GM21825 (cell line): ENCODE data around the gene BTG4.

Source experiments
- ATAC-seq: cut with Tn5 transposase; IDR thresholded peaks from one replicate; pipeline ENCODE4 v1.9.1; 2021; ENCODE audit warnings: mild to moderate bottlenecking, moderate library complexity; ENCODE audit not compliant: unreplicated experiment

Gene BTG4

DNA sequence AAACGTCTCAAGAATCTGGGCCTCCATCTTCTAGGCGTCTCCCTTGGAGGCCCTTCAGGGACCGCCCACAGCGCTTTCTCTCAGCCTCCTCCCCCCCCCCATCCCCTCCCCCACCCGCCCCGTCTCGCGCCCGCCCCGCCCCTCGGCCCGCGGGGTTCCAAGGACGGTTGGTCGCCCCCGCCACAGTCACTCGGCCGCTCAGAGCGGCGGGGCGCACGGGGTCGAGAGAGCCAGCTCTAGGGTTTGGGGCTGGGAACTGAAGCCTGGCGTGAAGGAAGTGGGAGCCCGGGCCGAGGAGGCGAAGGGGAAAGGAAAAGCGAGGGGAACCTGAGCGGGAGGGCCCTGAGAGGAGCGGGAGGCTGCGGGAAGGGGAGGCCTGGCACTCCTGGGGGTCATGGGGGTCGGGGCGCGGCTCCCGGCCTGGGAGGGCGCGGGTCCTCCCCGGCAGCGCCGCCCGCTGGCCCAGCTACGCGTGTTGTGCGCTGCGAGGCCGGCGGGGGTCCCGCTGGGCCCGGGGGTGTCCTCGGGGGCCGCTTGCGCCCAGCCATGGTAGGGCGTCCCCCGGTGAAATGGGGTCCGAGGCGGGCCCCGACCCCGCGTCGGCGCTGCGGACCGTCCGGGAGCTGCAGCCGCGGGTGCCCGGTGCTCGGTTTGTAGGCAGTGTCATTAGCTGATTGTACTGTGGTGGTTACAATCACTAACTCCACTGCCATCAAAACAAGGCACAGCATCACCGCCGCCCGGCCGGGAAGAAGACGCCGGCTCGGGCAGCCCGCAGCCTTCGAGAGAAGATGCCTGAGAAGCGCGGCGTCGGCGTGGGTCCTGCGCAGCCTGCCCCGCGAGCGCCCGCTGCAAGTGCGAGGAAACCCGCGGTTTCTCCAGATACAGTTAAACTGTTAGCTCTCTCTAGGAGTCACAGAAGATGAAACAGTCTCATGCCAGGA, at the start of gene BTG4:
TSS of gene BTG4 (minus strand) at position 91 of the 944 bp plus-strand sequence. CDS start 13,610 bp downstream, outside the sequence.
- no peak for ATAC-seq

DNA sequence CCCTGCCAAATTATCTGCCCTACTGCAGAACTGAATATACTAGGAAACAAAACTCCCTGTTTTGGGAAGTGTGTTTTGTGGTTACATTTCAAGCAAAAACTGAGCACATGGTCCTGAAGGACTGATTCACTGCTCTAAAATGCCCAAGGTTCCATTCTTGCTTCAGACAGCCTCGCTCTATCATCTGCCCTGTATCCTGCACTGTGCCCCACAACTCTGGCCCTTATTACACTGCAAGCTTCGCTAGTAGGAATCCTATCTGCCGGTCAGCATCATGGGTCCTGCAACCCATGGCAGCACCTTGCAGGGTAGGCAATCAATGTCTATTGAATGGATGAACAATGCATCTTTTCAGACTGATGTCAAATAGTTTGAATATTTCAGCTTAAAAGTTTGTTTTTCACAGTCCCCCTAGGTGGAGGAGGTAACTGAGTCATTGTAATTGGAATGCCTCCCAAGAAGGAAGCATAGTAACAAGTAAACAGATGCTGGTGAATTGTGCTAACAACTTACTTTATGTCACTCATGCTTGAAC, 49.7 kb upstream of the BTG4 start:
- no peak for ATAC-seq

DNA sequence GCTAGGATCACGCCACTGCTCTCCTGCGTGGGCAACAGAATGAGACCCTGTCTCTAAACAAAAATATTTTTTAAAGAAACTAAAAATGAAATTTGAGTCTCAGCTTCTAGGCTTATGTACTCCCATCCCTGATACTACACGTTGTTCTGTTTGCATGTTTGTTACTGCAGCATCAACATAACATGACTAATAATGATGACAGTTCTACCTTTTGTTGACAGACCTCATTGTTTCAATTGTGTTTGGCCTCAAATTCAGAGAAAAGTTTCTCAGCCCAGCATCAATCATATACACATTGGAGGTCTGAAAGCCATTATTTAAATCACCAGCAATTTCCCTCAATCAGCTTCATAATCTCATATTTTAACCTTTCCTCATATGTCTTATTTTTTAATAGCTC, 49.1 kb upstream of the BTG4 start:
- no peak for ATAC-seq

DNA sequence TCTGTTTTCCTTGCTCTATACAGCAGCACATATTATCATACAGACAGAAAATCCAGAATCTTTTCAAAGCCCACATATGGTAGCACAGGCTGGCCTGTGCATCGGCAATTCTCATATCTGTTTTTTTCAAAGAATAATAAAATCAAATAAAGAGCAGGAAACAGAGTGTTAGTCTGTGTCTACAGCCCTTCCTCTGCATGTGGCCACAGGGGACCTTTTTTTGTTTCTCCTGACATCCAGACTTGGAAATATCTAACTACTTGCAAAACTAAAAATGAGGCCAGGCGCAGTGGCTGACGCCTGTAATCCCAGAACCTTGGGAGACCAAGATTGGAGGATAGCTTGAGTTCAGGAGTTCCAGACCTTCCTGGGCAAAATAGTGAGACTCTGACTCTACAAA, 48.6 kb upstream of the BTG4 start:
- ATAC-seq, result no peak

DNA sequence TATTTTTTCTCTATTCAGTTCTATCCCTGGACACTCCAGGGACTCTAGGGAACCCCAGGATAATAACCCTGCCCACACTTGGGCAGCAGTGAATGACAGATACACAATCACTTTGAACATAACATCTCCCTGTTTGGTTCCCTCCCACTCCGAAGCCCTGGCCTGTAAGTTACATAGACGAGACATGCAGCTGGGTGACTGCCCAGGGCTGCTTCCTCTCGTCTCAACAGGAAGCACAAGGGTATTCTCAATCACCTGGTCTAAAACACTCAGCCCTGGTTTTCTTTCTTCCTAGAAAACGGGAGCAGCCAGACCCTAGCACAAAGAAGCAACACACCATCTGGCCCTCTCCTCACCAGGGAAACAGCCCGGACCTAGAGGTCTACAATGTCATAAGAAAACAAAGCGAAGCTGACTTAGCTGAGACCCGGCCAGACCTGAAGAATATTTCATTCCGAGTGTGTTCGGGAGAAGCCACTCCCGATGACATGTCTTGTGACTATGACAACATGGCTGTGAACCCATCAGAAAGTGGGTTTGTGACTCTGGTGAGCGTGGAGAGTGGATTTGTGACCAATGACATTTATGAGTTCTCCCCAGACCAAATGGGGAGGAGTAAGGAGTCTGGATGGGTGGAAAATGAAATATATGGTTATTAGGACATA, 47.7 kb upstream of the BTG4 start:
- ATAC-seq, result no peak

DNA sequence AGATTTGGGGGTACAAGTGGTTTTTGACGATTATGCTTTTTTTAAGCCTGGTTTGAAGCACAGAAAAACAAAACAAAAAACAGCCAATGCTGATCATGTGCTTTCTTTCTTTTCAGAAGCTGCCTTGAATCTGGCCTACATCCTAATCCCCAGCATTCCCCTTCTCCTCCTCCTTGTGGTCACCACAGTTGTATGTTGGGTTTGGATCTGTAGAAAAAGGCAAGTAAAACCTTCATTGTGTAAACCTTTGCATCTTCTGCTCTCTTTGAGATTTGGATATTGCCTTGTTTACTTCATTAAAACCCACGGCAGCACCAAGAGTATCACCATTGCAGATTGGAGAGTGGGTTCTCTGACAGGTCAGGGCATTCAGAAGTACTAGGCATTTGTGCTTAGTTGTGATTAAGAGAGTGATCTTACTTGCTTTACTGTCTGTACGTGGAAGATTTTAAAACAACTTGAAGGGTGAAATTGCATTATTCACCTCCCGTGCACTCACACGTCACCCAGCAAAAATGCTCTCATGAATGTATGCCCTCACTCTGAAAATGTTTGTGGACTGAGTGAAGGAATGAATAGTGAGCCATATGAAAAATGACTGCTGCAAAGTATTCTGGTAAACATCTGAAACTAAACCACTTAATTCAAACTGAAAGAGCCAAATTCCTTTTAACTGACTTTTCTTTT, 45.4 kb upstream of the BTG4 start:
- ATAC-seq, result no peak

DNA sequence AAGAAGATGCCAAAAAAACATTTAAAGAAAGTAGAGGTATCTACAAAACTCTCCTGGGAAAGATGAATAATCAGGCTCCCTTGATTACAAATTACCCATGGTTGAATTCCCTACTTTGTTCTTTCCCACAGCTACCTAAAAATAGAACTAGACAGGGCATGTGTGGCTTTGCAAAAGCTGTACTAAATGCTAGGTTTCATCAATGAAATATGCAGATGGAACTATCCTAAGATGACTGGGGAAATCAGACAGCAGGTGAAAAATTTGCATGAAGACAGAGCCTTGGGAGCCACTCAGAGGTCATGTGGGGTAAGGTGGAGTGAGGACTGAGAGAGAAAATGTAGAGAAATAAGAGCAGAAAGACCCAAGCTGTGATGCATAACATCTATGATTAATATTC, 43.1 kb upstream of the BTG4 start:
- no peak for ATAC-seq

DNA sequence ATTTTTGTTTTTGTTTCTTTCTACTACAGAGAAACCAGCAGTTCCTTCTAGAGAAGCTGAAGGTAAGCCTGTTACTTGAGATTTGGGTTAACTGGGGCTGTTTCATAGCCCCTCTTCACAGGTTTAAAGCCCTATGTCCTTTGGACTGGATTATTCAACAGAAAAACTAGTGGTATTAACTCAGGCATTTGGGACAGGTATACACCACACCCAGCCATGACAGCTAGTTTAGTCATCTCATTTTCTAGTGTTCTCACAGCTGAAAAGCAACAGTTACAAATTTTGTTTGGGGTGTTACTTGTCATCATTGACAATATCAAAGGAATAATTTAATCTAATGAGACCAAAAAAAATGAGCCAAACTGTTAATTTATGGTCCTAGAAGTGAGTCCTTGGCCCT, 42.3 kb upstream of the BTG4 start:
- ATAC-seq, result no peak

DNA sequence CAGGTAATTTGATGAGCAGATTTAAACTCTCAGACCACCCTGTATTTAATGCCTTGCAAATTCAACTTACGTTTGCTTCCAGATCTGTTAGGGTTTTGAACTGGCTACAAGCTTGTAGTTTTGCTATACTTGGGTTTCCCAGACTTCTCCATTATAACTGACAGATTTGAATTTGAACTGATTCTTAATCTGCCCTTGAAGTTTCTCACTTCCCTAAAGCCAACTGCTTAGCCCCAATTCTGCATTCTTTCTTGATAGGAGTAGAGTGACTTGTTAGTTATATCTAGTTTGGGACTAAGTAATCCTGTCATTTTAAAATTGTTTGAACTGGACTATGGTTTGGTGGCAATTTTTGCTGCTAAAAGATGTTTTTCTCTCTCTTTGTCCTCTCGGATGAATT, 38.1 kb upstream of the BTG4 start:
- ATAC-seq, result no peak

DNA sequence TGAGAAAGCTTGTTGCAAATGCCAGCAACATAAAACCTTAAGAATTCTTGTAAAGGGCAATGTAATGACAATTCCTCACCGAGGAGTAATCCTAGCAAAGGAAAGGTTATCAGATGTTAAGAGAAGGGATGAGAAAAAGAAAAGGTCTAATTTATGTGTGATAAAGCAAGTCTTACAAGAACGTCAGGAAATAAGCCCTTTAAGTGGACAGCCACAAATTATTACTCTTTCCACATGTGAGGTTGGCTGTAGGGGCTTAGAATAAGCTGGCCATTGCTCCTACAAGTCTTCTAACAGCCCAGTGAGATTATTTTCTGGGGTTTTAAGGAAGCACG, 37.6 kb upstream of the BTG4 start:
- no peak for ATAC-seq

DNA sequence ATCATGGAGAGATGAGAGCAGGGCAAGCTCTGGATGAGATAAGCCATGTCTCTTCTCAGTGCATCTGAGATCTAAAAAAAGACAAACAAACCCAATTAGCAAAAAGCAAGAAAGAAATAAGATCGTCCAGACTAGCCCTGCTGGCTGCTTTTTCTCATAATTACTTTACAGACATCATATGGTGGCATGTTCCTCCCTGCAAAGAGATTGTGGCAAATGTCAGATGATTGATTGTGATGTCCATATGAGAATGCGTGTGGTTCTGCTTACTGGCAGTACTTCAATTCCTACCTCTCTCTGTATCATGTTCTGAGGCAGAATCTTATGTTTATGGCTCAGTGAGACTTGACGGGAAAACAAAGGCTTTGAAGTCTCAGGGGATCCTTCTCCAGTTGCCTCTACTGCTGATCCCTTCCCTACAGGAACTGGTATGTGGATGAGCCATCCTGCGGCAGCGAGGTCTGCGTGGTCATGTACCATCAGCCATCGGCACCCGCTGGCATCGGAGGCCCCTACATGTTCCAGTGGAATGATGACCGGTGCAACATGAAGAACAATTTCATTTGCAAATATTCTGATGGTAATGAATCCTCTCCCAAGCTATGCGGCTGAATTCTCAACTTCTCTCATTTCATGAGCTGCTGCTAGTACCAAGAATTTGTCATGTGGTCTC, 37.1 kb upstream of the BTG4 start:
- ATAC-seq, result no peak

DNA sequence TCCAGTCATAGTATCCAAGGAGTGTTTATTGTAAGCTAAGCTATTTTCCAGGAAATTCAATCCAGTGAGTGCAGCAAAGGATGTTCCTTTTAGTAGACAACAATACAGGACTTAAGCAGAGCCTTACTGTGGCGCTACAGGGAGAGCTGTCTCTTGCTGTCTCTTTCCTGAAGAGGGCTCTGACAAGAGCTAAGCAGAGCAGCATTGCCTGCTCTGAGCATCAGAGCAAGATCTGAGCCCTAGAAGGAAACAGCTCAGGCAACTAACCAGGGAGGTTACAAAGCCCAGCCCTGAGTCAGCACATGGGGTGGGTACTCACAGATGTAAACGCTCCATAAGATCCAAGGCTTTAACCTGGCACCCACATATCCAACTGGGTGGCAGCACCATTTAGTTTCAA, 36.3 kb upstream of the BTG4 start:
- no peak for ATAC-seq

DNA sequence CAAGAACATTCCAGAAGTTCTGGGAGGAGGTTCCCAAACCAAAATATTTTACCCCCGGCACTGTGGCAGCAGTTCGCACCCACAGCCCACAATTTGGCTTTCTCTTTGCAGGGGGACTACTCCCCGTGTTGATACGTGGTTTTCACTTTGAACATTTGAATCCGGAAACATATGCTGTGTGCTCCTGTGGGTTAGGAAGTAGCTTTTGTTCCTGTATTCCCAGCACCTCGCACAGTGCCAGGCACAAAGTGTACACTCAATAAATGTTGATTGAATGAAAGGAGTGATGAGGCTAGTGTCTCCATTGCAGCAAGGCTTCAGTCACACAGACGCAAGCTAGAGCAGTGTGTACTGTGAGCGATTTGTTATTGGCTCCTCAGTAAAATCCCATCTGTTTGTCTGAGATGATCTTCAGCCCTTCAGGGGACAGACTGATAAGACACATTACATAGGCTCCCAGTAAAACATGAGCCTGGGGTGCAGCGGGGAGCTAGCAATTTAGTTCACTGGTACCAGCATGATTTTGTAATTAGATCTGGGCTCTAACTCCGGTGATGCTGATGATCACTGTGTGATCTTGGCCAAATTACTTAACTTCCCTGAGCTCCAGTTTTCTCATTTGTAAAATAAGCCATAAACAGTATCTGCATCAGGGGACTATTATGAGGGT, 30.6 kb upstream of the BTG4 start:
- ATAC-seq, result no peak

DNA sequence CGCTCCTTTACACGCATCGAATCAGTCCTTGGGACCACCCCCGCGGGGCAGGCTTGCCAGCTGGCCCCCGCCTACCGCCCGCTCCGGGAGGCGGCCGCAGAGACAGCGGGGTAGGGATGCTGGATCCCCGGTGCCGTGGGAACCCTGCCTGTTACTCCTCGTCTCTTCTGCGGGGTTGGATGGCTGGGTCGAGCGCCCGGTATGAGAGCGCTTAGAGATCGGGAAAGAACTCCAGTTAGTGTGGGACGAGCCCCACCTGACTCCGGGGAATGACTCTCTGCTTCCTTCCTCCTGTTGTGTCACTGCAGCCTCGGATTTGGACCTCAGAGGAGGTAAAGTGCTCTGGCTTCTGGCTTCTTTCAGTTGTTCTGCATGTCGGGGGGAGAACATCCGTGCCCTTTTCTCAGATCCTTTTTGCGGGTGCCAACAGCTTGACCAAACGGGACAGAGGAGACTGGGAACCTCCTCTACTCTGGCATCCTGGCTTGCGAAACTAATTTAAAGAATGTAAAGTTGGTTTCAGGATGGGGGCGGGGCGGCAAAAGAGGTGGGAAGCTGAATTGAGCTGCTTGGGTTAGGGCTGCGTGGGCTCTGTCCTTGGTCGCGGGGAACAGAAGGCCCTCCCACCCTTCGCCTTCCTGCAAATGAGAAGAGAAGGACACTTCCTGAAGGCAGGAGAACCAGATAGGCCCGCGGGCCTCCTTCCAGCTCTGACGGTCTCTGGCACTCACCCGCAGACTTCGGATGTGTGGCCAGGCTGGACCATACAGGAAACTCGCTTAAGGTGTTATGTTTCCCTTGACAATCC, 29.3 kb upstream of the BTG4 start:
- ATAC-seq, result no peak

DNA sequence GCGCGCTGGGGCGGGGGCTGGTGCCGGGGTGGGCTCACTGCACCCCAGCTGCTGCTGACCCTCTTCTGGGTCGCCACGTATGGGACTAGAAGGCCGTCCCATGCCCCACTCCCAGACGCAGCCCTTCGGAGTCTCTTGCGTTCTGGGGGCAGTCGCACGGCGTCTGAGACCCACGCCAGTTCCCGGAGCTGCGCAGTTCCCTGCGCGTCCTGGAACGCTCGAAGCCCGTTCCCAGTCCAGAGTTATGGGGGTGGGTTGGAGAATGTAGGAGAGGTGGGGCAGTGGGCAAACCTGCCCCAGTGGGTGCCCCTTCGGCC, 28.7 kb upstream of the BTG4 start:
- ATAC-seq, result no peak

DNA sequence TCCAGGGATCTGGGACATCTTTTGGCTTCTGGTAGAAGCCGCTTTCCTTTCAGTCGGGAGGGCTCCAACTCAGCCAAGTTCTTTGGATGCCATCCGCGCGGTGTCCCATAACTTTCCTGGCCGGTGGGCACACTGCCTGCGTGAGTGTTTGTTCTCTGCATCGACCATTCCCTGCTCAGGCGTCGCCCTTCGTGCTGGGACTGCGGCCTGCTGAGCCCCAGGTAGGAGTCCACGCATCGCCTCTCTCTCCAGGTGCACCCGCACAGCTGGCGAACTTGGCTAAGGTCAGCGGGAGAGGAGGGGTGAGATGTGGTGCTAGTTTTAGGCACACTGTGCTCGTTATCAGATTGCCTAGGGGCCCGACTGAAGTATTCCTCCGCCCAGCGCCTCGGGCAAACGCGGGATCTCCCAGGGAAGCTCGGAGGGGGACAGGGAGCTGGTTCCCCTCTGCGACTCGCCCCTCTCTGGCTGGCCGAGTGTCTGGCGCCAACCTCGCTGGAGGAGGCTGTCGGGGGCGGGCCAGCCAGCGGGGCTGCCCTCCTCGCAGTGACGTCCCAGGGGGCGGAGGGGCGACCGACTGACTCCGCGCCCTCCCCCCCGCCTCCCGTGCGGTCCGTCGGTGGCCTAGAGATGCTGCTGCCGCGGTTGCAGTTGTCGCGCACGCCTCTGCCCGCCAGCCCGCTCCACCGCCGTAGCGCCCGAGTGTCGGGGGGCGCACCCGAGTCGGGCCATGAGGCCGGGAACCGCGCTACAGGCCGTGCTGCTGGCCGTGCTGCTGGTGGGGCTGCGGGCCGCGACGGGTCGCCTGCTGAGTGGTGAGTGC, 28.1 kb upstream of the BTG4 start, which contains the start of gene LAYN:
TSS of gene LAYN (plus strand) at position 607 of the 823 bp plus-strand sequence. CDS start at position 731, 124 bp downstream.
- ATAC-seq, result no peak

DNA sequence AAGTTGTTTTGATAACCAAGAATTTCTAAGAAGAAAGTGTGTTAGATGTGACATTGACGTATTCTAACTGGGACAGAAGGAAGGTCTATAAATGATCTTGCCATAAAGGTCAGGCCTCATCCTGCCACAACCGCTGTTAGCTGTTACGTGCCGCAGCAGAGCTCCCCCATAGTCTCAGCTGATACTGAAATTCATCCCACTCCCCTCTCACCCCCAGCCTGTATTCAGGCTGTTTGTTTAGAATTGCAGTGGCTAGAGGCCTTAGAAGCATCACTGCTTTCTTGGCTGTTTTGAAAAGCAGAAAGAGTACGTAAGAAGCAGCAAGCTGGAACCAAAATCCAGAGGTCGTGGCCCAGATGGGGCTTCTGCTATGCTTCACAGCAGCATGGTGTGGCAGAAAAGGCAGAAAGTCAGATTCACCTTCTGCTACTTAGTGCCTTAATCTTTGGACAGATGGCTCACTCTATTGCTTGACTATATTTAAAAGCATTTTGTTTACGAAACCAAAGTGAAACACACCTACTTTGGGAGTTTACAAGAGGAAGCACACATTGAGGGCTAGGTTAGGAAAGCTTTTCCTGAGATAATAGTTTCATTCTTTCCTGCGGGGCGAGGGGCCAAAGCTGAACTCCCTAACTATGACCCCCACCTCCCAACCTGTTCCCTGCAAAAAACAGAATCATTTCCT, 27.4 kb upstream of the BTG4 start:
- no peak for ATAC-seq

DNA sequence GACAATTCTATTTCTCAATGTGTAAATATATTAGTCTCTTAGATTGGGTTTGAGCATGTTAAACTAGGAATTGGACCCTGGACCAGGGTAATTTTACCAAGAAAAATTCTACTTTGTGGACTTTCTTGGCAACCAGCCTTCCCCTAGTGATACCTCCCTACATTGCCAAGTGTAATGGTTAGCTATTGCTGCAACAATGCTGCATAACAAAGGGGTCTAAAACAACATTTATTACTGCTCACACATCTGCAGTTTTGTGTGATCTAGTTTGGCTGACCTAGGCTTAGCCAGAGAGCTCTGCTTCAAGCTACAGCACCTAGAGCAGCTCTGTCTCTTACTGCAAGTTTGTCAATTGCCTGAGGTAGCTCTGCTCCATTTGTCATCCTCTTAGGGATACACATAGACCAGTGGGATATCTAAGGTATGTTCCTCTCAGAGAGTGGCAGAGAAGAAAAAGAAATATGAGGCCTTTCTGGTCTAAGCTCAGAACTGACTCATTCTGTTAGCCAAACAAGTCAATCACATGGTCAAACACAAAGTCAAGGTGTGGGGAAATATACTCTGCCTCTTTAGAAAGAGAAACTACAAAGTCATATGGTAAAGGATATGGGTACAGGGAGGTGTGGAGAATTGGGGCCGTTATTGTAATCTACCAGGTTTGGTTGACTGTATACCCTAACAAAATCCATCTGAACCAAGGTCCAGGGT, 26.4 kb upstream of the BTG4 start:
- no peak for ATAC-seq
